Fibroblast of lung (primary cell): ENCODE data around the gene MCRIP2.

Experiments
- EZH2 ChIP-seq: IDR thresholded peaks from 2 replicates; pipeline ENCODE4 v1.5.1; 2012; ENCODE audit warnings: low read length, control low read depth, mild to moderate bottlenecking; ENCODE audit errors: missing control alignments
- TF ChIP-seq, protein P1 (sequence below), 2 donors: IDR thresholded peaks in 1 of 2; conservative IDR thresholded peaks in 1 of 2; 1 replicate in 1 of 2; 2 replicates in 1 of 2; pipeline ENCODE4 v1.5.1; 2011 to 2012; ENCODE audit warnings: low read length in 2 of 2, control low read depth in 1 of 2, inconsistent platforms in 1 of 2, low read depth in 1 of 2, mild to moderate bottlenecking in 1 of 2

DNA sequence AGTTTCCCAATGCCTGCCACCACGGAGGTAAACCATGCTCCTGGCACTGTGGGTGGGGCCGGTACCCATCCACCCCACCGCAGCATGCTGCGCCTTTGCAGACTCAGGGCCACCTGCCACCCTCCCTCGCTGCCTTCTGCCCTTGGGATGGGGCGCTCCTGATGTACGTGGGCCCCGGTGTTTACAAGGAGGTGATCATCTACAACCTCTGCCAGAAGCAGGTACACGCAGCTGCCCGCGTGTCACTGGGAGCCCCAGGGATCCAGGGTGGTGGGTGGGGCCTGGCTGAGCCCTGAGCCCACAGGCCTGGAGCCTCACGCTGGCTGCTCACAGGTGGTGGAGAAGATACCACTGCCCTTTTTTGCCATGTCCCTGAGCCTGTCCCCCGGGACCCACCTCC is 24.9 kb downstream of the MCRIP2 start:
- TF ChIP-seq, protein P1, sequence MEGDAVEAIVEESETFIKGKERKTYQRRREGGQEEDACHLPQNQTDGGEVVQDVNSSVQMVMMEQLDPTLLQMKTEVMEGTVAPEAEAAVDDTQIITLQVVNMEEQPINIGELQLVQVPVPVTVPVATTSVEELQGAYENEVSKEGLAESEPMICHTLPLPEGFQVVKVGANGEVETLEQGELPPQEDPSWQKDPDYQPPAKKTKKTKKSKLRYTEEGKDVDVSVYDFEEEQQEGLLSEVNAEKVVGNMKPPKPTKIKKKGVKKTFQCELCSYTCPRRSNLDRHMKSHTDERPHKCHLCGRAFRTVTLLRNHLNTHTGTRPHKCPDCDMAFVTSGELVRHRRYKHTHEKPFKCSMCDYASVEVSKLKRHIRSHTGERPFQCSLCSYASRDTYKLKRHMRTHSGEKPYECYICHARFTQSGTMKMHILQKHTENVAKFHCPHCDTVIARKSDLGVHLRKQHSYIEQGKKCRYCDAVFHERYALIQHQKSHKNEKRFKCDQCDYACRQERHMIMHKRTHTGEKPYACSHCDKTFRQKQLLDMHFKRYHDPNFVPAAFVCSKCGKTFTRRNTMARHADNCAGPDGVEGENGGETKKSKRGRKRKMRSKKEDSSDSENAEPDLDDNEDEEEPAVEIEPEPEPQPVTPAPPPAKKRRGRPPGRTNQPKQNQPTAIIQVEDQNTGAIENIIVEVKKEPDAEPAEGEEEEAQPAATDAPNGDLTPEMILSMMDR (conservative IDR thresholded peaks at IDR 0.05 in 1 of 2, IDR thresholded peaks at IDR 0.05 in 1 of 2; ENCODE audit: low read depth in 1 of 2, low read length in 2 of 2): no peak
- no peak for TF ChIP-seq EZH2
